Loucy (cell line): ENCODE results near the gene PDK4.

Experiments used
- EZH2phosphoT487 ChIP-seq: fragments of 200-600 bp; IDR thresholded peaks from 2 replicates; pipeline ENCODE4 v1.6.1; 2018; ENCODE audit warnings: antibody characterized with exemption, mild to moderate bottlenecking, moderate library complexity, borderline replicate concordance
- TF ChIP-seq, protein P1 (sequence below): fragments of 200-600 bp; sonication (generic); conservative IDR thresholded peaks from 2 replicates; pipeline ENCODE4 v1.5.1; 2014; ENCODE audit warnings: mild to moderate bottlenecking, antibody characterized with exemption, low read length

- no peak for TF ChIP-seq EZH2phosphoT487
- TF ChIP-seq, protein P1, sequence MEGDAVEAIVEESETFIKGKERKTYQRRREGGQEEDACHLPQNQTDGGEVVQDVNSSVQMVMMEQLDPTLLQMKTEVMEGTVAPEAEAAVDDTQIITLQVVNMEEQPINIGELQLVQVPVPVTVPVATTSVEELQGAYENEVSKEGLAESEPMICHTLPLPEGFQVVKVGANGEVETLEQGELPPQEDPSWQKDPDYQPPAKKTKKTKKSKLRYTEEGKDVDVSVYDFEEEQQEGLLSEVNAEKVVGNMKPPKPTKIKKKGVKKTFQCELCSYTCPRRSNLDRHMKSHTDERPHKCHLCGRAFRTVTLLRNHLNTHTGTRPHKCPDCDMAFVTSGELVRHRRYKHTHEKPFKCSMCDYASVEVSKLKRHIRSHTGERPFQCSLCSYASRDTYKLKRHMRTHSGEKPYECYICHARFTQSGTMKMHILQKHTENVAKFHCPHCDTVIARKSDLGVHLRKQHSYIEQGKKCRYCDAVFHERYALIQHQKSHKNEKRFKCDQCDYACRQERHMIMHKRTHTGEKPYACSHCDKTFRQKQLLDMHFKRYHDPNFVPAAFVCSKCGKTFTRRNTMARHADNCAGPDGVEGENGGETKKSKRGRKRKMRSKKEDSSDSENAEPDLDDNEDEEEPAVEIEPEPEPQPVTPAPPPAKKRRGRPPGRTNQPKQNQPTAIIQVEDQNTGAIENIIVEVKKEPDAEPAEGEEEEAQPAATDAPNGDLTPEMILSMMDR = no peak
These were observed 42.4 kb downstream of the PDK4 start for GRCh38 chr7:95553939-95554338.
